GM12878 (cell line): ENCODE measurements around the gene PTPN13. TPM values are rescaled to one million over a fixed set of nuclear protein-coding genes. Genes with fewer than 3 reads are reported as not detected.

Experiments used
- ATAC-seq: fragments of 200-7000 bp; cut with Tn5 transposase; 3 replicates; pipeline ENCODE4 v1.9.1; 2020; ENCODE audit warnings: mild to moderate bottlenecking, moderate library complexity
- BruUV-seq: library from RNA; stranded (reverse); fragments of 400-500 nt; replicated peaks from 2 replicates; lab custom pipeline; 2021; lab: Mats Ljungman, UMichigan
- CTCF ChIA-PET: fragments of 300-600 bp; sonication (Branson Sonifier 250); formaldehyde crosslinking; extraction: SDS; loops from one replicate; lab custom pipeline; 2021; ENCODE audit warnings: inconsistent platforms; lab: Yijun Ruan, JAX
- POLR2A ChIA-PET: fragments of 350-600 bp; formaldehyde crosslinking; extraction: SDS; loops from one replicate; lab custom pipeline; 2021; ENCODE audit warnings: inconsistent platforms; lab: Charles Lee
- RAD21 ChIA-PET: fragments of 300-600 bp; sonication (Branson Sonifier 250); formaldehyde crosslinking; loops from one replicate; lab custom pipeline; 2023; ENCODE audit warnings: antibody characterized with exemption; ENCODE audit not compliant: unreplicated experiment; lab: Charles Lee
- SMC1A ChIA-PET: fragments of 300-600 bp; sonication (Branson Sonifier 250); formaldehyde crosslinking; loops from one replicate; lab custom pipeline; 2023; ENCODE audit not compliant: unreplicated experiment, uncharacterized antibody; lab: Charles Lee
- DNase-seq: peaks from one replicate; pipeline ENCODE4 v3.0.0-alpha.2; 2011; ENCODE audit warnings: low read depth, low spot score
- FAIRE-seq: peaks from 3 replicates; lab custom pipeline; 2011; peaks lifted over from hg19 to GRCh38; lab: Jason Lieb, UNC
- H2AFZ ChIP-seq: 2 replicates; pipeline ENCODE4 v1.6.0; 2011; ENCODE audit warnings: low read depth, low read length, control low read depth; ENCODE audit not compliant: control insufficient read depth
- H3K27ac ChIP-seq: 2 replicates; pipeline ENCODE4 v1.5.1; 2011; ENCODE audit warnings: control low read depth; ENCODE audit not compliant: control insufficient read depth, insufficient read depth
- H3K27me3 ChIP-seq, 2 experiments: replicated peaks in 1 of 2; 2 replicates each; pipeline versions ENCODE4 v1.6.0 to v1.6.1; 2011; ENCODE audit warnings: low read length in 1 of 2; ENCODE audit not compliant: control insufficient read depth in 2 of 2, insufficient read depth in 2 of 2
- H3K36me3 ChIP-seq, 2 experiments: 2 replicates each; pipeline ENCODE4 v1.5.1; 2011; ENCODE audit warnings: low read length in 1 of 2; ENCODE audit not compliant: control insufficient read depth in 2 of 2, insufficient read depth in 2 of 2
- H3K4me1 ChIP-seq: 2 replicates; pipeline ENCODE4 v1.6.1; 2011; ENCODE audit warnings: mild to moderate bottlenecking, low read length, moderate library complexity, mixed read lengths; ENCODE audit not compliant: control insufficient read depth, insufficient read depth
- H3K4me2 ChIP-seq: 2 replicates; pipeline ENCODE4 v1.6.0; 2011; ENCODE audit warnings: control low read depth; ENCODE audit not compliant: control insufficient read depth, insufficient read depth
- H3K4me3 ChIP-seq: fragments of 200-600 bp; sonication (generic); 2 replicates; pipeline ENCODE4 v1.5.1; 2016
- H3K79me2 ChIP-seq: 2 replicates; pipeline ENCODE4 v1.6.0; 2011; ENCODE audit warnings: low read length; ENCODE audit not compliant: control insufficient read depth, insufficient read depth
- H3K9ac ChIP-seq: 2 replicates; pipeline ENCODE4 v1.8.0; 2011; ENCODE audit warnings: low read length, control low read depth, mixed read lengths; ENCODE audit not compliant: control insufficient read depth, insufficient read depth
- H3K9me3 ChIP-seq: replicated peaks from 3 replicates; pipeline ENCODE4 v1.5.1; 2011; ENCODE audit warnings: mild to moderate bottlenecking, low read length; ENCODE audit not compliant: control insufficient read depth, insufficient read depth
- H4K20me1 ChIP-seq: 2 replicates; pipeline ENCODE4 v1.6.0; 2011; ENCODE audit not compliant: control insufficient read depth, insufficient read depth
- EGR1 ChIP-seq, 2 experiments: IDR thresholded peaks; 1 replicate in 1 of 2; 2 replicates in 1 of 2; pipeline ENCODE4 v1.6.1; 2011 to 2012; ENCODE audit warnings: low read depth in 2 of 2, low read length in 2 of 2, borderline replicate concordance in 1 of 2, mild to moderate bottlenecking in 1 of 2, moderate library complexity in 1 of 2
- HCFC1 ChIP-seq: fragments of 150-350 bp; IDR thresholded peaks from 2 replicates; pipeline ENCODE4 v1.6.1; 2014; ENCODE audit warnings: low read length
- IKZF2 ChIP-seq, 2 experiments: fragments of 450-650 bp; IDR thresholded peaks; 2 replicates each; pipeline ENCODE4 v1.6.1; 2017; ENCODE audit warnings: mild to moderate bottlenecking in 2 of 2, moderate library complexity in 2 of 2
- MAX ChIP-seq: IDR thresholded peaks from 2 replicates; pipeline ENCODE4 v1.6.1; 2012; ENCODE audit warnings: low read depth, low read length, improper control_type of control experiment
- MEF2A ChIP-seq: IDR thresholded peaks from 2 replicates; pipeline ENCODE4 v1.6.1; 2011; ENCODE audit warnings: low read depth, mild to moderate bottlenecking, low read length, moderate library complexity; ENCODE audit not compliant: insufficient read depth
- MLLT1 ChIP-seq: fragments of 450-650 bp; IDR thresholded peaks from 2 replicates; pipeline ENCODE4 v1.6.1; 2016; ENCODE audit warnings: mild to moderate bottlenecking
- MTA2 ChIP-seq: fragments of 450-650 bp; IDR thresholded peaks from 2 replicates; pipeline ENCODE4 v1.6.1; 2016; ENCODE audit warnings: low read depth, mild to moderate bottlenecking, moderate library complexity
- MYB ChIP-seq: fragments of 150-350 bp; IDR thresholded peaks from 2 replicates; pipeline ENCODE4 v1.6.1; 2014; ENCODE audit warnings: mild to moderate bottlenecking, low read depth, low read length, borderline replicate concordance
- MYC ChIP-seq: IDR thresholded peaks from 2 replicates; pipeline ENCODE4 v1.6.1; 2011; ENCODE audit warnings: mild to moderate bottlenecking, low read length, moderate library complexity, inconsistent platforms; ENCODE audit not compliant: insufficient read depth, insufficient replicate concordance, insufficient read length, severe bottlenecking
- POU2F2 ChIP-seq: IDR thresholded peaks from 3 replicates; pipeline ENCODE4 v1.6.1; 2011; ENCODE audit warnings: low read depth, mild to moderate bottlenecking, low read length, borderline replicate concordance
- RELB ChIP-seq: fragments of 450-650 bp; IDR thresholded peaks from 2 replicates; pipeline ENCODE4 v1.6.1; 2017; ENCODE audit warnings: low read depth, mild to moderate bottlenecking, moderate library complexity
- TAF1 ChIP-seq: IDR thresholded peaks from 2 replicates; pipeline ENCODE4 v1.6.1; 2011; ENCODE audit warnings: mild to moderate bottlenecking, low read depth, low read length, borderline replicate concordance
- ZNF207 ChIP-seq: fragments of 450-650 bp; IDR thresholded peaks from 2 replicates; pipeline ENCODE4 v1.6.1; 2014; ENCODE audit warnings: antibody characterized with exemption, mild to moderate bottlenecking, borderline replicate concordance
- ZNF24 ChIP-seq: fragments of 450-650 bp; IDR thresholded peaks from 2 replicates; pipeline ENCODE4 v1.6.1; 2017; ENCODE audit warnings: antibody characterized with exemption, mild to moderate bottlenecking
- WGBS: methylation state at CpG from one replicate; pipeline ENCODE4 v1.1.6; 2016; ENCODE audit warnings: low lambda C conversion rate; ENCODE audit not compliant: insufficient replicate concordance, insufficient coverage; ENCODE audit errors: missing lambda C conversion rate; 5-methylcytosine and 5-hydroxymethylcytosine counted together
- in situ Hi-C: fragments of 300-500 bp; cut with MboI; formaldehyde crosslinking; loops from 9 replicates; pipeline ENCODE4 v1.14.3; 2018; ENCODE audit warnings: mixed read lengths
- intact Hi-C: fragments of 100-400 bp; cut with micrococcal nuclease; formaldehyde crosslinking; loops from one replicate; pipeline ENCODE4 v1.14.2; 2022; ENCODE audit not compliant: unreplicated experiment
- polyA plus RNA-seq, 11 experiments: library from polyadenylated mRNA; depleted of rRNA in 4 of 11; unstranded in 6 of 11; stranded (reverse) in 5 of 11; fragments of >200 nt; fragmentation: Nextera tagmentation in 4 of 11; fragmentation: Illumina TruSeq in 1 of 11; extraction: Ambion mirVana in 4 of 11; extraction: Trizol in 1 of 11; gene quantifications; 1 replicate in 1 of 11; 2 replicates in 10 of 11; pipeline versions ENCODE4 v1.2.1 to v1.2.3, GENCODE V29; 2011 to 2016; ENCODE audit warnings: inconsistent platforms in 2 of 11, missing spikeins in 2 of 11, low read depth in 1 of 11
- total RNA-seq, 4 experiments: library from RNA; depleted of rRNA in 3 of 4; stranded (reverse); fragments of >200 nt in 3 of 4; fragmentation: Illumina TruSeq in 1 of 4; extraction: Trizol in 1 of 4; gene quantifications; 2 replicates each; pipeline versions ENCODE4 v1.2.1 to v1.2.3, GENCODE V29; 2013 to 2021

Gene PTPN13
- total and polyA plus RNA-seq, 10 of the 15 experiments (the other 5 are each of a cell fraction or from before 2014, with no cell fraction given): 8.5 to 69.4 (median 33.9) TPM

- TF ChIP-seq TAF1 (no peak), IKZF2 (IDR thresholded peaks at IDR 0.05) (no peak), EGR1 (IDR thresholded peaks at IDR 0.05; ENCODE audit: borderline replicate concordance in 1 of 2, low read depth in 2 of 2, low read length in 2 of 2) (no peak), RELB (no peak), POU2F2 (no peak), ZNF207 (no peak), MEF2A (no peak), HCFC1 (no peak), MYC (no peak), MYB (no peak), MAX (no peak), MTA2 (no peak), ZNF24 (no peak), MLLT1 (no peak)
- FAIRE-seq (no peak), ATAC-seq (no peak), DNase-seq (no peak)
- no peaks in the 10 kb centered on the region for H3K36me3 ChIP-seq
- no peaks in the 10 kb centered on the region for H3K79me2 ChIP-seq
- H3K9me3 ChIP-seq: no peaks in the 10 kb centered on the region; the same call in 2 of the 3 replicates
- no peak overlapping the region for H3K27ac ChIP-seq
- H2AFZ ChIP-seq: no peak overlapping the region
- no peaks in the 10 kb centered on the region for H4K20me1 ChIP-seq
- H3K9ac ChIP-seq: no peak overlapping the region
- BruUV-seq: no TSS peak
- H3K4me2 ChIP-seq: no peak overlapping the region
- no peaks in the 10 kb centered on the region; a peak in 1 of 4 replicates for H3K27me3 ChIP-seq
- H3K4me3 ChIP-seq: no peak overlapping the region
- intact Hi-C loops: no loop called here
- ChIA-PET POLR2A (interaction anchor here (0.5 kb wide), 1 partner anchor 439 kb away, joined by 4 read pairs; no protein-coding TSS in a partner anchor), RAD21 (interaction anchor here (0.9 kb wide), 1 partner anchor 9 kb away, joined by 3 read pairs; no protein-coding TSS in a partner anchor), CTCF (interaction anchor here (1.0 to 2.2 kb wide), 5 partner anchors 10 to 52 kb away, joined by 3 to 7 read pairs (median 4); no protein-coding TSS in a partner anchor), SMC1A (interaction anchor here (1.4 to 5.5 kb wide), 3 partner anchors 9 to 36 kb away, joined by 3 to 39 read pairs (median 6); no protein-coding TSS in a partner anchor)
- 60% methylated on average over 2 of the region's 2 CpGs for WGBS
- in situ Hi-C loops: no loop called here
- H3K4me1 ChIP-seq: no peaks in the 10 kb centered on the region
Observed at GRCh38 chr4:86551387-86551786, 42.7 kb upstream of the PTPN13 start.
